NCI-H2196 treated with DMSO at 0.1 percent for 48 hours (cell line): Measurements from ENCODE around the gene TXLNB.

Experiments used
- DNase-seq: peaks from one replicate; lab custom pipeline; 2025; ENCODE audit not compliant: unreplicated experiment; lab: John Stamatoyannopoulos, UW

The TXLNB gene

DNA sequence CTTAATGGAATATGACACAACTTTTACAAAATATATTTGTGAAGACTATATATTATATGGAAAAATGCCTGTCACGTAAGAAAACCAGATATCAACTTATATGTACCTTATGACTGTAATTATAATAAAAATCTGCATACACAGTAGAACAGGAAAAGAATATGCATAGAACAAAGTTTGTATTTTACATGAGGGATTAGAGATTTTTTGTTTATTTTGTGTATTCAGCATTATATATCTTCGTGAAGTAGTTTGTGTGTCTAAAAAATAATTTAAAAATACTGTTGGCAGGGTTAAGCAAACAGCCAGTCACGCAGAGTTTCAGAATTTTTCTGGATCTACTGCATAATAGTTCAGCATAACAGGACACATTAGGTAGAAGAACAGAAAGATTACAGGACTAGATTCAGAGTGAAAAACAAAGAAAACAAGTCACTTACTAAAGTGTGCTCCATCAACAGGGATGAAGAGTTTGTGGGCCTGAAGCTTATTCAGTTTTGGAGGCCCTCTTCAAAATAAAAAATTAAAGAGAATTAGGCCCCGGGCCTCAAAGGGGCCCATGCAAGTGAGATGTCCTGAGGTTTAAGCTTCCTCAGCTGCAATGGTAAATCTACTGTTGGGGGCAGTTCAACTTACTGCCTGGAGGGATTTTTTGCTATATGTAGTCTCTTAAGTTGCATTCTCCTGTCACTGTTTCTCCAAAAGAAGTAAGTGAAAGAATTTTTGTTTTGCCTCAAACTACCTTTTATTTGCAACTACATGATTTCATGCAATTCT, 16.3 kb downstream of the TXLNB start:
- no peak for DNase-seq

DNA sequence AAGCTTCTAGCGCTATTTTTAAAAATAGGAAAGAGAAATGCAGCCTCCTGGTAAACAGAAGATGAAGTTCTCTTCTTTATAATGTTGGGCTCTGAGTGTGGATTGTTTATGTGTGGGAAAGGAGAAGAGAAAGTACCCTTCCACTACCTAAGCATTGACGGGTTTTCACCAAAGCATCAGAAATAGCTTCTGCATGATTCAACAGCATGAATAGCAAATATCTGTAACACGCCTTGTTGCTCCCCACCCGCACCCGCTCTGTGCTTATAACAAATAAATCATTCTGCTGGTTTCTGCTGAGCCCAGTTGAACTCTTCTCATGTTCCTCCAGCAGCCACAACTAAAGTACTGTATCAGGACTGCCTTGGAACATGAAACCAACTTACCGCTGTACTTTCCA, 20.7 kb downstream of the TXLNB start:
- DNase-seq: no peak

DNA sequence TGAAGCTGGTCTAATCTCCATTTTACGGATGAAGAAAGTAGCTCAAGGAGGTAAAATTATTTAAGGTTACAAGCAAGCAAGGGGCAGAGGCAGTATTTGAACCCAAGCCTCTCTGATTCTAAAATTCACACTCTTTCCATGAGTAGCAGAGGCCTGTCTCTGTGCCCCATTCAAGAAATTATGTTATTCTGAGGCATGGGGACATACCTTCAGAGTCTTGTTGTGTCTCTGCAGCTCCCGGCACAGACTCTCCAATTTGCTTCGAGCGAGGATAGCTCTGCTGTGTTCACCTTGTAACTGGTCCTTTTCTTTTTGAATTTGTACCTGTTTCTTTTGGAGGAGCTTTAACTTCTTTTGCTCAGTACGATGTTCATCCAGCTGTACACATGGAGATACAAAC, 21.5 kb downstream of the TXLNB start:
- DNase-seq: no peak

DNA sequence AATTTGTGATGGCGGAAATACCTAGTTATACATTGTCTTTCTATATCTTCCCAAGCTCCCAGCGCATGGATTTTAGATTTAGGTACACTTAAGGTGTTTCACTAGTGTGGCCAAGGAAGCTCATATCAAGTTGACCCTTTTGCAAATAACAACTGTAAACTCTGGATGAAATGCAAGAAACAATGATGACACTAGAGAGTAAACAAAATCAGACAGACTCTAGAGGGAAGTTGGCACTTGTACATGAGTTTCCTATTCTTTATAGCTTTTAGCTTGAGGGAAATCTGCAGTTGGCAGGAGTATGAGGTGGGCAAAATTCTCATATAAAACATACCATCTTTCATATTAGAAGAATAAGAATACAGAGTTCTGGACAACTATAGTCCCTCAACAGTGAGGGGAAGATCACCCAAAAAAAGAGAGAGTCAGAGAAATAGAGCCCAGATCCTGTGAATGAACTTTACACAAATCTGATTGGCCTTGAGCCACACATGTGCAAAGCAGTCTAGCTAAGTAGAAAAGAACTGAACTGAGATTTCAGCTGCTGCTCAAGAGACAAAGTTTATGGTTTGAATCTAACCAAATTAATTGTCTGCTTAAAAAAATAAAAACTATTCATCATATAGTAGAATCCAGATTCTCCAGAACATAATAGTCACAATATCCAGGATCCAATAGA, 26.1 kb downstream of the TXLNB start:
- DNase-seq: no peak

DNA sequence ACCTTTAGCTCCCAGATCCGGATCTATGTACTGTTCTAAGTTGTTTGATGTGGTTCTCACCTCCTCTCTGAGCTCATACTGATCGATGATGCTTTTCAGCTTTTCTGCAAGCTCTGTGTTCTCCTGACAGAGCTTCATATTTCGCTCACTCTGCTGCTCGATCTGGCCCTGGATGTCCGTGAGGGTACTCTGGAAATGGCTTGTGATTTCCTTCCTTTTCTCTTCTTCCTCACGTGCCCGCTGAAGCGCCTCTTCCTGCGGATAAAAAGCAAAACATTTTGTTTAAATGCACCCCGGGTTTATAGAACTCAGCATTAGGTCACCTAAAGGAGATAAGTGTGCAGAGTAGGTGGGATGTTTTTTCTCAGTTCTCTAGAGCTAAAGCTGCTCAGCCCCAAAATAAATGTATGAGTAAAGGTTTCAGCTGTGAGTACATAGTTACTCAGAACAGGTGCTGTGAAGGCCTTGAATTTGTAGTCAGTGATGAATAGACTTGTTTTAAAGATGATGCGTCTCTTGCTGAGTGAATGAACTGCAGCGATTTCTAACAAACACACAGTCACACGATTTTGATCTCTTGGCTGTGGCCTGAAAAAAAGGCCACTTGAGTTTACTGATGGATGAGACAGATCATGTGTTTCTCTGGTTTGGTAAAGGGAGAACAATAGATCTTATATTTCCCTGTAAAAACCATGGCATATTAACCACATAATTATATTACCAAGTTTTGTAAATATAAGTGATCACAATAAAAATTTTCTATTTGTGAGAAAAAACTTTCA, 29.1 kb downstream of the TXLNB start:
- no peak for DNase-seq

DNA sequence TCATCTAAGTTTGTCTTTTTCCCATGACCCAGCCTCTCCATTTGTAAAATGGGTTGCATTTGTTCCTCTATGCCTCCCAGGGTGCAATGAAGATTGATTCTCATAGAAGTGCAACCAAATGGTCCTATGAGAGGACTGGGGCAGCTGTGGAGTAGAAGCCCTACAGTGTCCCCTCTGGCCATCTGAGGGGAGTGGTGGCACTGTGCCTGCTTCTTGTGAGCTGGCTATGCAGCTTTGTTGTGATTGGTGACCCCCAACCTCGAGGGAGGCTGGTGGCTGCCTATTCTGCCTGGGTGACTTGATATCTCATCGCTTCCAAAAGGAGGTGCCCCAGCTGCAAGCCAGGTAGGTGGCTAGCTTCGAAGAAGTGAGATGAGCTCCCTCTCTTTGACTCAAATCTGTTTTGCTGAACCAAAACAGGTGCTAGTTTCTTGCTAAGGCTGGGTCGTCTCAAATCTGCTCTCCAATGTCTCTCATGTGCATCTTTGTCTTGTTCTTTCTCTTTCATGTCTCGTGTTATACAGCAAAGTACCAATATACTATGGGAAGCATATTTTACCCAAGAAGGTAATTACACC, 33.9 kb downstream of the TXLNB start:
- no peak for DNase-seq

DNA sequence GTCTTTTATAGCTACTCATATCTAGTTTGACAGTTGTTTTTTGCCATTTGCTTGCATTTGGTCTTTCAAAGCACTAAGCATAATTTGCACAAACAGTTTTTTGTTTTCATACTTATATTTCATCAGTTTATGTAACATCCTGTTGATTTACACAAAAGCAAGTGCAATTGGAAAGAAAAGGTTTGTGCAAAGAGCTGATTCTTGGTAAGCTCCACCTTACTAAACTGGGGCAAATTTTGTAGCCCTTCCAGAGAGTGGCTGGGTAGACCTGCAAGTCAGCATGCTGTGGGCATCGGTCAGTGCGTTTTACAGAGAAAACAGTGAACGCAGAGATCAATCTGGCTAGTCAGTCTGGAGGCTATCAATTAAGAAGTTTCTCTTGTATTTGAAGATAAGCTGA, 34.5 kb downstream of the TXLNB start:
- no peak for DNase-seq

DNA sequence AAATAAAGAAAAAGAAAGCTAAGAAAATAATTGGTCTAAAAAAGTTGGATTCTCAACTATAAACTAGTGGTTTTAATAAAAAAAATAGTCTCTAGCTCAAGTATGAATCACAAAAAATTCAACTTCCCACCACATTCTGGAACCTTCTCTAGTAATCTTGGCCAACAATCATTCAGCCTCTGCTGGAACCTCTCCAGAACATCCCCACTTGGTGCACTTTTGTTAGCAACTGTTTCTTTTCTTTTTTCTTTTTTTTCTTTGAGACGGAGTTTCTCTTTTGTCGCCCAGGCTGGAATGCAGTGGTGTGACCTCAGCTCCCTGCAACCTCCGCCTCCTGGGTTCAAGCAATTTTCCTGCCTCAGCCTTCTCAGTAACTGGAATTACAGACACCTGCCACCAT, 35.7 kb downstream of the TXLNB start:
- DNase-seq: no peak

DNA sequence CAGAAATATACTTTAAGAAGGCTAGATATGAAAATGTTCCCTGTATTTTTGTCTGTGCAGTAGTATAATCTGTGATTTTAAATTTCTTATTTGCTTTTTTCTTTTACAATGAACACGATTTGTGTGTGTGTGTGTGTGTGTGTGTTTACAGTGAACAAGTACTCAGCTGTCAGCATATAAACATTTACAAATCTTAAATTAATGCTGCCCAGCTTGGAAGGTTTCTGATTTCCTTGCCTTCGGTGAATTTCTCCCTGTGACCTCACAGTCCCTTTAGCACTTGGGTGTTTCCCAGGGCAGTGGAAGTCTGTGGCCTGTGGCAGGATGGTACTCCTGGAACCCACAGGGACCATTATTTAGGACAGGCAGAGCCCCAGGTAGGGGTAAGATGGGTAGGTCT, 37.6 kb downstream of the TXLNB start:
- no peak for DNase-seq

DNA sequence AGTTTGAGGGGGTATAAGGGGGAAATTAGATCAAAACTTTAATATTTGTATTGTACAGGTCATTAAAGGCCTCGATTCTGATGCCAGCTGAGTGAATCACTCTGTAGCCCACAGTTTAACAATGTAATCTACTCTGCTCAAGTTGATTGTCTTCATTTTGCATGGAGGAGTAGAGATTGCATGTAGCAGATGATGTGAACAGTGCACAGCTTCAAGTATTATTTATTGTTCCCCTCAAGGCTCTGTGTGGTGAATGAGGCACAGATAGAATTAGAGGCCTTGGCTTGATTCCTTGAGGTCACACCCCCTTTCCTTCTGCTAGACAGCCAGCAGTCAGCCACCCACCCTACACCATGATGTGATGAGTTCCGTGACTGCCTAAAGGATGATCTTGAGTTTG, 38.1 kb downstream of the TXLNB start:
- DNase-seq: no peak

DNA sequence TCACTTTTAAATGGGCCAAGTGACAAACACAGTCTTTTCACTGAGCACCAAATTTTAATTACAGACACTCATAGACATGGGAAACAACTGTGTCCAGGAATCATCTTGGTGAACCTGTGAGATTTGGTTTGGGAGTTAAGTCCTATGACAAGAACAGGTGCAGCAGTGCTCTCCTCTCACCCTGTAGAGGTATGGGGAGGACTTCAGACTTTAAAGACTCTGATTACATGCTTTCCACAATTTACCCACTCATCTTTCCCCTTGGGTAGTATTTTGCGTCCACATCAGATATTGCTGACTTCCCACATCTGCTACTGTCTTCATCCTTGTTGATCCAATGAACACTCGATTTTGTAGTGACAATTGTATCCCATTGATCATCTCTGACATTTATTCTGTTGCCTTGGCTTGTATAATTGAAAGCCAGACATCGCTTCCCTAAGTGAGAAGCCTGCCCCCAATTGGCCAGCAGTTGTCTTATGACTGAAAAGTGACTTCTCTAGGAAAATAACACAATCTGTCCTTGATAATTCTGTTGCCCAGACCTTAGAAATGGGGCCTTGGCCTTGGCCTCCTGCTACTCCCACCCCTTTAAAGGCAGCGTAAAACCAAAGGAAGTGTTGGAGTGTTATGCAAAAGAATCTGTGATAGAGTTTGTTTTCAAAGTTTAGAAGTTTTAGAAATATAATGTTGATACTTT, 40.0 kb downstream of the TXLNB start:
- no peak for DNase-seq

DNA sequence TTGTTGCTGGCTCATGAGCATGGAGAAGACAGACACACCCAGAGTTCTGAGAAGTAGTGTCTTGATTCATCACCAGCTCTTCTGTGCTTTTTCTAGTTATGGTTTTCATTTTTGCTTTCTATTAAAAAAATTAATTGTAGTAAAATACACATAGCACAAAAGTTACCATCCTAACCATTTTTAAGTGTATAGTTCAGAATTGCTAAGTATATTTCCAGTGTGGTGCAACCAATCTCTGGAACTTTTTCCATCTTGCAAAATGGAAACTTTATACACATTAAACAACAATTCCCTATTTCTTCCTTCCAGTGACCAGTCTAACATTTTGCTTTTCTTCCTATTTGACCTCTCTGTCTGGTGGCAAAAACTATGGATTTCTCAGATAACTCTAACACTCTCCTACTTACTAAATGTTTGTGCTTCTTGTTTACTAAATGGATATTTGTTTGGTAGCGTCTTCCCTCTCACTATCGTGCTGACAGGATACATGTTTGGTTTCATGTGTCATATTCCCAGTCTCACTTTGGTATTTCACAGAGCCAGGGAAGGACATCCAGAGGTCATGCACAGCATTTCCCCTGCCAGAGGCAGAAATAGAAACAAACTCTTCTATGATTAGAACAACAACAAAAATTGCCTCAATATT, 40.6 kb downstream of the TXLNB start:
- no peak for DNase-seq

DNA sequence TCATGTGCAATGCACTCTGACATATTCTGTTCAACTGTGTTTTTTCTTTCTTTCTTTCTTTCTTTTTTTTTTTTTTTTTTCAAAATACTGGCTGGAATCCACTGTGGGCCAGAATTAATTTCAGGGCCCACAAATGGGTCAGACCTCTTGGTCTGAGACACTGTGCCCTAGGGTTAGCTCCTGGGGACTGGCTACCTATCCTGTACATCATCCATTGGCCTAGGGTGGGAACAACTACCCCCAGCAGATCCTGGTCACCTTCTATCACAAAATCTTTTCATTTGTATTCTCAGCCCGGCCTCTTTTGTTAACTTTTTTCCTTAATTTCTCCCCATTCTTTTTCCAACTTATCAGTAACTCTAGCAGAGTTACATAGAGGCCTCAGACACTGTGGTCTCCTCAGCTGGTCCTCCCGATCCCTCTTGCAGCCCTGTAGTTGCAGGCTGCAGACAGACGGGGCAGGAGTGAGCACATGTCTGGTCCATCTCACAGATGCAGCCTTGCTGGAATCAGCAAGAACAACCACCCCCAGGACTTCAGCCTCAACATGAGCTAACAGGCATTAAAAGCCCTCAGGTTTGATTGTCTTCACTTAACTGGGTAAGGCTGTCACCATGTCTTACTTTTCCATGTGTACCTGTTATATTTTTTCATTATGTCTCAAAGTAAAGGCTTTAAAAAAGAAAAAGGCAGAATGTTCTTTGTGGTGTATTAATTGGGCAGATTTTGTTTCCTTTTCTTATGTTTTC, 41.3 kb downstream of the TXLNB start:
- DNase-seq: no peak

DNA sequence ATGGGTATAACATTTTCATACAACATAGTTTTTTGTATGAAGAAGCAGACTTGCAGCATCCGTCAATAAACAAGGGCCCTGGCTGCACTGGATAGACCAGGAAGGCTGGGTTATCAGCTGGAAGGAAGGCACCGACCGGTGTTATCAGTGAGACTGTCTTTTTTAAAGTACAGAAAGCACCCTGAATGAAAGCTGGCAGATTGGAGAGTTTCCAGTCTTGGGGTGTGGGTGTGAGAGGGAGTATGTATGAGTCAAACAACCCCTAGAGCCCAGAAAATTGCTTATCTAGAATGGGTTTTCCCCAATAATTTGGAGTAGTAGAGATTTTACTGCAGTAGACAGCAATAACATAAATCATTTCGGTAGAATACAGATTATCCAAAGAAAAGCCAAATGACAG, 42.4 kb downstream of the TXLNB start:
- no peak for DNase-seq

DNA sequence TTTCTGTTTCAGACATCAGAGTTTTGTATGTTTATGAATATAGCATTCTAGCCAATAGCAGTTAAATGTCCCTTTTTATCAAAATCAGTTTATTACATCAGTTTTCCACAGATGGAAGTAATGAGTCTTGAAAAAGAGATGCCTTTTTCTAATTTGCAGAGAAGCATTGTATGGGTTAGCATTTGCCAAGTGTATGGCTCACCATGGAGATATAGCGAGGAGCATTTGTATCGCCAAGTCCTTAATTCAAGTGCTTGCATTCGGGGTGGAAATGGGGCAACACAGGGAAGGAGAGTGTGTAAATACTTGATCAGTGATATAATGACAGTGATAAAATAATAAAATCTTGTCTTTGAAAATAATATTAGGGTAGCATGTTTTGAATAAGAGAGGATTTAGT, 42.9 kb downstream of the TXLNB start:
- DNase-seq: no peak

DNA sequence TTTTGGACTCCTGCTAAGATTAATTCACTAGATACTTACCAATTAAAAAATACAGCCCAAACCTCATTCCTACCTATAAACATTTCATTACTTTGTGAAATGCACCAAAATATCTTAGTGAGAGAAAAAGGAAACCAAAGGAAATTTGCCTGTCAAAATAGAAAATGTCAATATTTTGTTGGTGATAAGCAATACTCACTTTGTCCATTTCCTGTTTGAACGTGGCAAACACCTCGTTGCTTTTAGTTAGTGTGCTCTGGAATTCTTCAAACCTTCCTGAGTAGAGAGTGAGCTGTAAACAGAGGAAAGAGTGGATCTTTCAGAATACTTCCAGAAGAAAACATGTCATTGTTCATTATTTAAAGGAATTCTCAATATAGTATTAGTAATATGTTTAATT, 44.2 kb downstream of the TXLNB start:
- no peak for DNase-seq

DNA sequence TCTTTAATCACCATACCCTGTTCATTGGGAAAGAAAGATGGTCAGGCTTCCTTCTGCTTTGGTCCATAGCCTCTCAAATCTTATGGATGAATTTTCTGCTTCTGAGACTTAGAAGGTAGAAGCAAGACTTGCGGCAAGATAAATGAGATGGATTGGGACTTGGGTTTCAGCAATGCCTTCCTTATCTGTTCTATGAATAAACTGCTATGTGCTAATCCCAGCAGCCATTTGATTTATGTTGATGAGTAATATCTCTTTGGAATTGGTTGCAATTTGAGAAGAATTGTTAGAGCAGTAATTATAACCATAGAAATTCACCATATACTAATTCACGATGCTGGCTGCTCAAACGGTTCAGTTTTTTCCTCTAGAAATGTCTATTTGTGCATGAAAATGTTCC, 48.3 kb downstream of the TXLNB start:
- DNase-seq: no peak

DNA sequence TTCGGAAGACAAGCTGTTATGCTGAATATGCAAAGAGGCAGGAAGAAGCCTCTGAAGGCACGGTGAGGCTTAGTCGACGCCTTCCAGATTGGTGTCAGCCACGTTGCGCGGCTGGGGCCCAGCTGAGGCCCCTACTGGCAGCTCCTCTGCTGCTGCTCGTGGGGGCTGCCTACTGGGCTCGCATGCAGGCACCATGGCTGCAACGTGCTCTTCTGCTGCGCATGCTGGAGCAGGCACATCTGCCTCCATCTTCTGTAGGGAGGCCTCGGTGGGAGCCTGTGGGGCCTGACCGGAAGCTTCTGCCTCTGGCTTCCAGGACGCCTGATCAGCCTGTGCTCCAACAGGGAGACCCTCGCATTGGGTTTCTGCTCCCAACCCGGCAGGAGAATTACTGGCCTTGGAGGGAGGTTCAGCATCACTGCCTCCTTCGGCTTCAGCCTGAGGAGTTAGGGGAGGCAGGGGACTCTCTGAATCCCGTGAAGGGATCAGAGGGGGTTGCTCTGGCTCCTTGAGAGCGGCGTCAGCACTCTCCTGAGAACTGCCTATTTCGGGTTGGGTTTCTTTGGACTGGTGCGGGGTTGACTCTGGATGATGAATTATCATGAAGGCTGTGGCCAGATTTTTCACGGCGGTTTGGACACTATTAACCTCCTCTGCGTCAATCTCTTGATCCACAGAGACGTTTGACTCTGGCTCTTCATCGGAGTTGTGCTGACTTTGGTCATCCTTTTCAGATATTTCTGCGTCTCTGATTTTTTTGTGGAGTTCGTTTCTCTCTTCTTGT, 49.1 kb downstream of the TXLNB start:
- no peak for DNase-seq
